Right renal cortex interstitium (tissue), 3 donors: Measurements from ENCODE around the gene EI24. TPM values are rescaled to one million over a fixed set of nuclear protein-coding genes. Genes with fewer than 3 reads are reported as not detected.
"Not testable (repeated sequence)": the region's sequence is repeated elsewhere in the genome, so short reads cannot be mapped to it uniquely, and the experiment has no call there.

Experiments
- DNase-seq, 3 donors: peaks; one replicate each; pipeline ENCODE4 v3.0.0-alpha.2; 2013; ENCODE audit warnings: low read depth in 3 of 3, low spot score in 2 of 3
- polyA plus RNA-seq, 3 donors: library from polyadenylated mRNA; unstranded; fragments of 120-200 nt; gene quantifications; one replicate each; pipeline ENCODE4 v1.2.1, GENCODE V29; 2013; ENCODE audit not compliant: insufficient read length in 3 of 3

The EI24 gene
- 100 to 1,000 TPM; 124 to 136 (median 133) TPM for polyA plus RNA-seq

DNA sequence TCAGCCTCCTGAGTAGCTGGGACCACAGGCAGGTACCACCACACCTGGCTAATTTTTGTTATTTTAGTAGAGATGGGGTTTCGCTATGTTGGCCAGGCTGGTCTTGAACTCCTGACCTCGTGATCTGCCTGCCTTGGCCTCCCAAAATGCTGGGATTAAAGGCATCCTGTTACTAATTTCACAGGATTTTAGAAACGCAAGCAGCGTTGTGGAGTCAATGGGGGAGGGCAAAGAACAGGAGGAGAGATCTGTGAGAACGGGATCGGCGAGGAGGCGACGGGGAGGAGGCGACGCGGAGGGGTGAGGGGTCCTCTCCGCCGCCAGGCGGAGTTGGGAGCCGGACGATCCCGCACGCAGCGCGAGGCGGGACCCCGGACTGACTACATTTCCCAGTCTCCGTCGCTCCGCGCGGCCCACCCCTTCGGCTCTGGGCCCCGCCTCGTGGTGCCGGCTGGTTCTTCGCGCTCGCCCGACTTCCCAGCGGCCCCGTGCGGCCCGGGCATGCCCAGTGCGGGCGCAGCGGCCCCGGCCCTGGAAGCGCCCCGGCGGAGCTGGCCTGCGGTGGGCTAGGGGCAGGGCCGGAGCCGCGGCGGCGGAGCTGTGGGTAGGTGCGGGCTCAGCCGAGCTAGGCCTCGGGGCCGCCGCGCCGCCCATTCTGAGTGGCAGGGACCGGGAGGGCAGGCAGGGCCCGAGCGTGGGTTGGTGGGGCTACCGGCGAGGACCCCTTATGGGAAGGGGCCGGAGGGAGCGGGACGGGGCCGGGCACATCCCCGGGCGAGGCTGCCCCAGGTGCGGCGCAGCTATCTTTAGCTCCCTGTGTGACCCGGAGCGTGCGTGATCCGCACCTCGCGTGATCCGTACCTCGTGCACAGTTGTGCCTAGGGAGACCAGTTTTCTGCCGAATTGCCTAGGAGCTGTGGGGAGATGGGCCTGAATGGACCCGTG, at the start of gene EI24:
Gene EI24, plus strand, starts transcription at position 508 of the 945 bp plus-strand sequence. CDS start 3,051 bp downstream, outside the sequence.
- DNase-seq, result peak; percentile 62 to 80 (median 67)

DNA sequence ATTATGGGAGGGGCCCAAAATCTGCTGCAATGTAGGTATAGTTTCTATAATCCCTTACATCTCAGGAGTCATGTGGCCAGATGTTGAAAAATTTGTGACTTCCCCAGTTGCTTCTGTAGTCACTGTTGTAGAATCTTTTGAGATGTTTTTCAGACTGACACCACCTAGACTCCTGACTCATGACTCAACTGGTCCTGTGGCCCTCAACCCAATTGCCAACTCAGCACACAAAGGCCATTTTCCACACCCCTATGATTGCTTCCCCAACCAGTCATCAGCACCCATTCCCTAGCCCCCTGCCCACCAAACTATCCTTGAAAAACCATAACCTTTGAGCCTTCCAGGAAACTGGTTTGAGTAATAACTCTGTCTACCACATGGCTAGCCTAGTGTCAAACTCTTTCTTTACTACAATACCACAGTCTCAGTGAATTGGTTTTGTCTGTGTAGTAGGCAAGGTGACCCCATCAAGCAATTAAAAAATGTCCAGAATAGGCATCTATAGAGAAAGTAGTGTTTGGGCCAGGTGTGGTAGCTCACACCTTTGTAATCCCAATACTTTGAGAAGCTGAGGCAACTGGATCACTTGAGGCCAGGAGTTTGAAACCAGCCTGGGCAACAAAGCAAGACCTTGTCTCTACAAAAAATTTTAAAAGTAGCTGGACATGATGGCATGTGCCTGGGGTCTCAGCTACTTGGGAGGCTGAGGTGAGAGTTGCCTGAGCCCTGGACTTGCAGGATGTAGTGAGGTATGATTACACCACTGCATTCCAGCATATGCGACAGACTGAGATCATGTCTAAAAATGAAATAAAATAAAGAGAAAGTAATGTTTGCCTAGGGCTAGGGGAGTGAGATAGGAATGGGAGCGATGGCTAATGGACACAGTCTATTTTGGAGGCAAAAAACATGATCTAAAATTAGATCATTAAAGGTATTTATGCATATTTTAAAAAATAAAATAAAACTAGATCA, 49.1 kb upstream of the EI24 start:
- DNase-seq, result no peak

DNA sequence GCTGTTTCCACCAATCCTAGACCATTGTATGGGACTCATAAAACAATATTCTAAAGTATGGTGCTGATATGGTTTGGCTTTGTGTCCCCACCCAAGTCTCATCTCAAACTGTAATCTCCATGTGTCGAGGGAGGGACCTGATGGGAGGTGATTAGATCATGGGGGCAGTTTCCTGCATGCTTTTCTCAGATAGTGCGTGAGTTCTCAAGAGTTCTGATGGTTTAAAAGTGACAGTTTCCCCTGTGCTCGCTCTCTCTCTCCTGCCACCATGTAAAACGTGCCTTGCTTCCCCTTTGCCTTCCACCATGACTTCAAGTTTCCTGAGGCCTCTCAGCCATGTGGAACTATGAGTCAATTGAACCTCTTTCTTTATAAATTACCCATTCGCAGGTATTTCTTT, 44.0 kb upstream of the EI24 start:
- DNase-seq, result no peak

DNA sequence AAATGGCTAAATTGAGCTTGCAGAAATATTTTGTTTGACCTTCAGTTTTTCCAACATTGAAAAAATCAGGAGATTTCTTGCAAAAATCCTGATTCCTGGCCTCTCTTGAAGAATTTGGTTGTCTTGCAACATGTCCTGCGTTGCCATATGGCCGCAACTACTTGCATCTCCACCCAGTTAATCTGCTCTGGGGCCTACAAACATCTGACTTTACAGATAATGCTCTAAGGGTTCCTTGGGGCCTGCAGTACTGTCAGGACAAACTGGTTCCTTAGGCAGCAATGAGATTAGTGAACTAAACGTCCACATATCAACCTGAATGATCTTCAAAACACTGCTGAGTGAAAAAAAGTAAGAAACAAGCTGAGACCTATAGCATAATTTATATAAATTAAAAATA, 36.6 kb upstream of the EI24 start:
- DNase-seq, result no peak

DNA sequence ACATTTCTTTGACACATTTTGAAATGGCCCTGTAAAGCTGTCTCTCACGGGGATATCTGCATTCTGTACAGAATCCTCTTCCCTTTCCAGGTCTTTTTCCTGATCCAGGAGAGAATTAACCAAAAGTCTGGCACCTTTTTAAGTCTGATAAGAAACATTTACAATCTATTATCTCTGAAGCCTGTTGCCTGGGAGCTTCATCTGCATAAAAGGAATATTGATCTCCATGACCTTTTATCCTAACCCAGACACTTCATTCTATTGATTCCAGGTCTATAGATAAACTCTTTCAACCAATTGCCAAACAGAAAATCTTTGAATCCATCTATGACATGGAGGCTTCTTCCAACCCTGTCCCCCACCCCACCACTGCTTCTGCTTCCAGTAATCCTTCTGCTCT, 33.7 kb upstream of the EI24 start:
- no peak for DNase-seq

DNA sequence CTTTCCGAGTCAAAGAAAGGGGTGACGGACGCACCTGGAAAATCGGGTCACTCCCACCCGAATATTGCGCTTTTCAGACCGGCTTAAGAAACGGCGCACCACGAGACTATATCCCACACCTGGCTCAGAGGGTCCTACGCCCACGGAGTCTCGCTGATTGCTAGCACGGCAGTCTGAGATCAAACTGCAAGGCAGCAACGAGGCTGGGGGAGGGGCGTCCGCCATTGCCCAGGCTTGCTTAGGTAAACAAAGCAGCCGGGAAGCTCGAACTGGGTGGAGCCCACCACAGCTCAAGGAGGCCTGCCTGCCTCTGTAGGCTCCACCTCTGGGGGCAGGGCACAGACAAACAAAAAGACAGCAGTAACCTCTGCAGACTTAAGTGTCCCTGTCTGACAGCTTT, 32.4 kb upstream of the EI24 start:
- not testable (repeated sequence) for DNase-seq

DNA sequence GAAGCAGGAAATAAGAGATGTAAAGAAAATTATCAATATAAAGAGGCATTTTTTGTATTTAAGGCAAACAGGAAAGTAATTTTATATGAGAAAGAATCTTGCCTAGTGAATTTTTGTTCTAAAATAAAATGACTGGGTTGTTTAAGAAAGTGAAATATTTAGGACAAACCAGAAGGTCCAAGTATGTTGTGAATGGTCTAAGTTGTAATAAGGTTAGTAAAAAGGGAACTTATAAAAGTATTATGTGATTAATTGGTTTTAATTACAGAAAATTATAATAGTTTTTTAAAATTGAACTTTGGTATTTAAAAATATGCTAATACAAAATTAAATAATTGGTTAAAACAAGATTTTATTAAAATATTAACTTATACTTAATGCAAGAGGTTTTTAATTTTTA, 26.6 kb upstream of the EI24 start:
- DNase-seq, result no peak

DNA sequence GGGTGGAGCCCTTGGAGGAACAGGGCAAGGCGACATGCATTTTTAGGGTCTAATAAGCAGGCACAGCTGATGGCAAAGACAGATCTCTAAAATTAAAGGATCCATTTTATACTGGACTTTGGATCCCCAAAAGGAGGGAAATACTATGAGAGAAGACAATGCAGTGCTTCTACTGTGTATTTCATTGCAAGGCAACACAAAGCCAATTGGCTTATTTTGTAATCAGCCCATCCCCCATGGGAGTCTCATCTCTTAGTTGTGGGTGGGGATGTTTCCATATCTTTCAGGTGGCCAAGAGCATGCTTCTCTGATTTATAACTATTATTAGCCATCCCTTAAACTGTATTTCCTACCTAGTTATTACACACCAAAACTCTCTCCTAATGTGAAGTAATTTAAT, 18.5 kb upstream of the EI24 start:
- no peak for DNase-seq

DNA sequence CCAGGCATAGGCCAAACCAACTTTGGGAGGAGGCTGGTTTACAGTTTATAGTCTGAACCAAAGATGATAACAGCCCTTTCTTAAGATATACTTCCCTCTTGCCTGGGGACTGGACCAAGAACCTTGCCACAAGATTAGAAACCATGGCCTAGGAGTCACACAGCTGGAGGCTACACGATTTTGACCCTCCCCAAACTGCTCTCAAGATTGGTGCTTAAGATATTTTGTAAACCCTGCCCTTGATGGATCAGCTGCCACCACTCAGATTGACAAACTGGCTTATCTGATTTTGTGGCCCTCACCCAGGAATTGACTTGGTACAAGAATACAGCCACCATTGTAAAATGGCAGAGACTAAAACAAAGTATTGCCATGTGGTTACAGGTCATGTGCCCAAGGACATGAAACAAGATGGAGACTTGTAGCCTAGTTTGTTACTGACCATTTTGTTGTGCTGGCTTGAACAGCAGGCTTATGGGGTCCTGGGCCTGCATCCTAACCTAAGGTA, 17.4 kb upstream of the EI24 start:
- DNase-seq, result no peak

DNA sequence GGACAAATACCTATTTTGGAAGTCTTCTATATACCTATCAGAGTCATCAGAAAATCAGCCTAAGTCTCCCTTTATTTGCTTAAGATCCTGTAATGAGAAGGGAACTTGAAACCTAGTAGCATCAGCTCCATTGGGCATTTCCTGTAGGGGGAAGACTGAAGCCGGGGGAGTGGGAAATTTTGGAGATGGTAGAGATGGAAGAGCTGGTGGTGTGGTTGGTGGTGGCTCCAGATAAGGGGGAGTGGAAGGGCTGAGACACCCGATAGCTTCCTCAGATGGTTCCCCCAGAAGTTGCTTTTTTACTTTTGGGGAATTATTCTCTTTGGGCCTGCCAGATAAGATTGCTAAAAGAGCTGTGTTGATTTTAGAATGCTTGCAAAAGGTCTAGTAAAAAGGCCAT, 16.4 kb upstream of the EI24 start:
- no peak for DNase-seq

DNA sequence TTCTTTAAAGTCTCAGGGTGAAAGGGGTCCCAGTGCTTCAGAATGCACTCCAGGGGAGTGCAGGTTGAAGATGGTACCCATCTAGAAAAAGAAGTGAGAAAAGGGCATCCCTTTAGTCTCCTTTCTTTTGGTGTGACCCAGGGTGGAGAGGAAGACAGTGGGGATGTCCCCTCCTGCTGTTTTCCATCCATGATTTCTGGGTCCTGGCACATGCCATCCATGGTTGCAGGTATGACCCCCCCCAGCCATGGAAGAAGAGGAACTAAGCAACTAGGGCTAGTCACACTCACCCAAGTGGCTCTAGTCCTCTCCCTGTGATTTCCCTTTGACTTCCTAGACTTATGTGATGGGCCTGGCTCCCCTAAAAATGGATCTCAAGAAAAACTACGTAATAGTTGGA, 15.9 kb upstream of the EI24 start:
- DNase-seq, result no peak

DNA sequence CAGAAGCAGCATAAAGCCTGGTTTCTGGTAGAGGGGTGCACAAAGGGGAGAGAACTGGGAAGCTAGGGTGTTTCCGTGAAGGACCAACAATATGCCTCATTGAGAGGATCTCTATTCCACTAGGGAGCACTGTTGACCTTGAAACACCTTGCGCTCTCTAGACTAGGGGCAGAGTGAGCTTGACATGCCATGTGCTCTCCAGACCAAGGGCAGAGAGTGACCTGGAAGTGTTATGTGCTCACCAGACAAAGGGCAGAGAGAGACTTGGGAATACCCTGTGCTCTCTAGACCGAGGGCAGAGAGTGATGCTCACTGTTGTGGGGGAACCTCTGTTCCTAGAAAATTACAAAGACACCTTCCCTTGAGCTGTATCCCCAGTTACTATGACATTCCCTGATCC, 15.2 kb upstream of the EI24 start:
- DNase-seq, result no peak

DNA sequence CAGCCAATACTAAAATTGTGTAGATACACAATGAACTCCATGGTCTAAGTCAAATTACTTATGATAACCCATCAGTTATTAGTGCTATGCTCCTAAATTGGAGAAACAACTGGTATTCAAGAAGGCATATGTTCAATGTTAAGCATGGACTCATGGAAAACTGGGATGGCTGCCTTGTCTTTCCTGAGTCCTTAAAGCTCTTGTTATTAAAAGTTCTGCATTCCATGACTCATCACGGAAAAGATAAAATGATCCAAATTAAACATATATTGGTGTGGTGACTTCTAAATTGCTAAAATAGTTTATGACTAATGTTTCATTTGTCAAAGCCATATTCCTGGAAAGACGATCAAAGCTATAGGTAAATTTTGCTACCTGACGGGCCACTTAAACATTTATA, 9.4 kb upstream of the EI24 start:
- no peak for DNase-seq

DNA sequence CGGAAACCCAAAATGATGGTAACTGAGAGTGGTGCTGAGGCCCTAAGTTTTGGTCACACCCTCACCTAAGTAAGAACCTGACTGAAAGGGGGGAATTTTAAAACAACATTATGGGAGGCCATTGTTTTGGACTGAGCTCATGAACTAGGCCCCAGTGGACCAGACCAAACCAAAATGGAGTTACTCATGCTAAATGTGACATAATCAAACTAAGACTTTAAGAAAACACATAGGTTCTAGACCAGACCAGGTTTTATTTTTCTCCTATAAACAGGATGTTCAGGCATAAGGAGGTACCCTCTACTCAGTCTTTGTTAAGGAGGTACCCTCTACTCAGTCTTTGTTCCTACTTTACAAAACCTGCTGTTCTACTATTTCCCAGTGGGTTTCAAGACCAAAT, 7.4 kb upstream of the EI24 start:
- no peak for DNase-seq

DNA sequence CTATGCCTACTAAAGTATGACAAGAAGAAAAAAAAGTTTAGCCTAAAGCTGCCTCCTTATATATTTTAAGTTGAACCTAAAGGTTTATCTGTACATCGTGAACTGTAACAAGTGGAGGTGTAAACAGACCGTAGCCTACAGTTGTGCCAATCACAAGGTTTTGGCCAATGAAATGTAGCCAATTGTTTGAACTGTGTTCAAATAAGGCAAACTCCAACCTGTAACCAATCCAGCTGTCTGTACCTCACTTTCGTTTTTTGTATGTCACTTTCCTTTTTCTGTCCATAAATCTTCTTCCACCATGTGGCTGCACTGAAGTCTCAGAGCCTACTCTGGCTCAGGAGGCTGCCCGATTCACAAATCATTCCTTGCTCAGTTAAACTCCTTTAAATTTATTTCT, 6.8 kb upstream of the EI24 start:
- DNase-seq, result no peak

DNA sequence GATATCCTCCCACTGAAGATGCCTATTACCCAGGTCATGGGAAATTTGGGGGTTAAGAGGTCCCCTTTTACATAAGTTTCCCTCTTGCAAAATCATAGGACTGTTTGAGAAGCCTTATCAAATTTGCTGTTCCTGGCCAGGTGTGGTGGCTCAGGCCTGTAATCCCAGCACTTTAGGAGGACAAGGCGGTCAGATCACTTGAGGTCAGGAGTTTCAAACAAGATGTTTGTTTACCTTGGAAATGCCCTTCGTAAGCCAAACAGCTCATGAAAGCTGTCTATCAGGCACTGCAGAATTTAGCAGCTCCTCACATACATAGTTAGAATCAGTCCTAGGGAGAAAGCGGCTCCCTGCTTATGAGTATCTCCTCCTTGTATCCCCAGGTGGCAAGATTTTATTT, 4.9 kb upstream of the EI24 start:
- DNase-seq, result no peak

DNA sequence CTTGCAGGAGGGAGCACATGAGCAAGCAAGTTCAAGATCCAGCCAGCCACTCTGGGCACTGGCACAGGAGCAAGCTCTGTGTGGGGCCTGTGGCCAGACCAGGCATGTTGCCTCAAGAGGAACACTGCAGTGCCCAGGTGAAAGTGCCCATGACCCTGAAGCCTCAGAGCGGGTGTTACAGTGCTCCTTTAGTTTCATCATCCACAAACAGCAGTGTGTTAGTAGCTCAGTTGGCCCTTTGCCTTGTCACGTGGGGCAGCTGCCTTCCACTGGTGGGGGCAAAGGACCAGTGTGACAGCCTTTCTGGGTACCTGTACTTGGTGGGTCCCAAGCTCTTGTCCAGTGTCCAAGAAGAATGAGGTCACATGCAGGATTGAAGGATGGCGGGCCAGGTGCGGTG, 3.0 kb upstream of the EI24 start:
- DNase-seq, result no peak

DNA sequence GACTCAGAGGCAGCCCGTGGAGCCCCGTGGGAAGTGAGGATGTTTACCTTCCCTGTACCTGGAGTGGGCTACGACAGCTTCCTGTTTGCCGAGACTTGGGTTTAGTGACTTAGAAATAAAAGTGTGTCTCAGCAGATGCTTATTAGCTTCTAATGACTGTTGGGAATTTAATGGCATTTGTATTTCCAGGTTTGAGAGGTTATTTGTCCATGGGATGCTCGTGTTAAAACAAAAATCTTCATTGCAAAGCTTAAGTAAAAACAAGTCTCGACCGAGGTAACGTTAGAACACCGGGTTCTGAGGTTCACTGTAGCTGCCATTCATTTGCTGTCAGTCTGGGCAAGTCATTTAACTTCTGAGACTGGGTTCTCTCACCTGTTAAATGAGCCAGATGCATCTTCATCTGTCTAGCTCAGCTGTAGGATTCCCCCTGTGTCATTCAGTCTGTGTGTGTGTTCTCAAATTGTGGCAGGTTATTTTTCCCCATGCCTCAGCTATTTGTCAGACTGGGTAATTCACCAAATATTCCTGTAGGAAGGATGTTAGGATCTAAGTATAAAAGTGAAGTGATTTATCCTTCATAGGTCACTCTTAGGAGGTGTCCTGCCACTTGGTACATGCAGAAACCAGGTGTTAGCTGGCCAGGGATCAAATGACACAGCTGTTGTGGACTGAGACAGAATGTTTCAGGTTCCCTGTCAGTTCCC, 791 bp downstream of the EI24 start:
- peak in 2 of 3 donors; percentile 2 to 8 for DNase-seq

DNA sequence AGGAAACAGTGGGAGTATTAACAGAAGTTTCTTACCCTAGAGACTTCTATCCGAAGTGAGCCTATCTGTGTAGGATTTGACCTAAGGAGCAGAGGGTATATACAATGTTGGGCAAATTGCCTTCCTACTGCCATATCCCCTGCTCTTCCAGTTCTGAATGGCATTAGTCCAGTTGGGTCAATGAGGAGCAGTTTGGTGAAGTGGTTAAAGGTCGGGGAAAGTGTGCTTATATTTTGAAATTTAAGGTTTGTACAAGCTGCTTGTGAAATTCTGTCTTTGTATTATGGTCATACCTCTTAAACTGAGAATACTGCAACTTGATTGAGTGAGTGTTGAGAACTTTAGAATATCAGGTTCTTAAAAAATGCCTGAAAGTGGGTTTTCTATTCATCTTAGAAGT, 1.7 kb downstream of the EI24 start:
- DNase-seq, result no peak

DNA sequence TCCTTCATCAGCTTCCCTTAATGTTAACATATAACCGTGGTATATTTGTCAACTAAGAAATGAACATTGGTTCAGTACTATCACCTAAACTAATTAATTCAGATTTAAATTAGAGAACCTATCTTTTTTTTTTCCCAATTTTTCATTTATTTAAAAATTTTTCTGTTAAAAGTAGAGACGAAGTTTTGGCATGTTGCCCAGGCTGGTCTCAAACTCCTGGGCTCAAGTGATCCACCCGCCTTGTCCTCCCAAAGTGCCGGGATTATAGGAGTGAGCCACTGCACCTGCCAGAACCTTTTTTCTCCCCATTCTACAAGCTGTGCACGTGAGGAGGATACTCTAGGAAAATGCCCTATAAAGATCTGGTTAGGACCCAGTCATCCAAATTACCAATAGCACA, 3.6 kb downstream of the EI24 start:
- DNase-seq, result no peak

DNA sequence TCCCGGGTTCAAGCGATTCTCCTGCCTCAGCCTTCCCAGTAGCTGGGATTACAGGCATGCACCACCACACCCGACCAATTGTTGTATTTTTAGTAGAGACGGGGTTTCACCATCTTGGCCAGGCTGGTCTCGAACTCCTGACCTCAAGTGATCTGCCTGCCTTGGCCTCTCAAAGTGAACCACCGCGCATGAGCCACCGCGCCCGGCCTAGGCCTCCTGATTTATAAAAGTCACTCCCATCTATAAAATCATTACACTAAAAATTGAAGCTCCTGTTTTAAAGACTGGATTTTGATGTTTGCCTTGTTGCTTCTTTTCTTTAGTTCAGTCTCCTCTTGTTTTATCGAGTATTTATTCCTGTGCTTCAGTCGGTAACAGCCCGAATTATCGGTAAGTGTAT, 7.9 kb downstream of the EI24 start:
- not testable (repeated sequence) for DNase-seq
